ENCODE results near the gene KCNK17. TPM values are rescaled to one million over a fixed set of nuclear protein-coding genes. Genes with fewer than 3 reads are reported as not detected.

Gene KCNK17
- total and polyA plus RNA-seq, 3 donors from 2014 or later, result 0.32 to 0.47 (median 0.37) TPM

DNA sequence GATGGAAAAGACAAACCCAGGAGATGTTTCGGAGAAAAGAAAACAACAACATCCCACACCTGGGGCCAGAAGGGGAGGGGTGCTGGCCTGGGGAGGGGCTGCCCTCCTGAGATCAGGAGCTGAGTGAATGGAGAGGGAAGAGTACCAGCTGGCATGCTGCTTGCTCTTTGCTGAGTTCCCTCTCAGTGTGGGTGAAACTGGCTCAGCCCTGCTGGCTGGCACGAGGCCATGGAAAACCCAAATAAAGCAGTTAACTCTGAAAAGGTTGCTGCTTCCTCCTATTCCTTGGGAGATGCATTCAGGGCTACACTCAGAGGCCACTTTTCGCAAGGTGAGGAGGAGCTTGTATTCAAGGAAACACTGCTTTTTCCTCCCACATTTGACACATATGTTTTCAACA lies 16.3 kb upstream of the KCNK17 start:
- Histone ChIP-seq H3K4me3 (no peak overlapping the region), H3K36me3 (ENCODE audit: low read depth, missing control alignments) (no peaks in the 10 kb centered on the region), H3K27ac (no peak overlapping the region), H3K27me3 (no peaks in the 10 kb centered on the region), H3K4me1 (no peaks in the 10 kb centered on the region), H3K9me3 (no peaks in the 10 kb centered on the region)
- WGBS, 2 donors, result 69 to 72% methylated on average over 3 of the region's 3 CpGs
- intact Hi-C loops (cut with DNase I; ENCODE audit: low total_unique reads), result no loop called here
- DNase-seq, result no peak
- no peak for TF ChIP-seq POLR2A (IDR thresholded peaks at IDR 0.05)
- TF ChIP-seq, protein P1, sequence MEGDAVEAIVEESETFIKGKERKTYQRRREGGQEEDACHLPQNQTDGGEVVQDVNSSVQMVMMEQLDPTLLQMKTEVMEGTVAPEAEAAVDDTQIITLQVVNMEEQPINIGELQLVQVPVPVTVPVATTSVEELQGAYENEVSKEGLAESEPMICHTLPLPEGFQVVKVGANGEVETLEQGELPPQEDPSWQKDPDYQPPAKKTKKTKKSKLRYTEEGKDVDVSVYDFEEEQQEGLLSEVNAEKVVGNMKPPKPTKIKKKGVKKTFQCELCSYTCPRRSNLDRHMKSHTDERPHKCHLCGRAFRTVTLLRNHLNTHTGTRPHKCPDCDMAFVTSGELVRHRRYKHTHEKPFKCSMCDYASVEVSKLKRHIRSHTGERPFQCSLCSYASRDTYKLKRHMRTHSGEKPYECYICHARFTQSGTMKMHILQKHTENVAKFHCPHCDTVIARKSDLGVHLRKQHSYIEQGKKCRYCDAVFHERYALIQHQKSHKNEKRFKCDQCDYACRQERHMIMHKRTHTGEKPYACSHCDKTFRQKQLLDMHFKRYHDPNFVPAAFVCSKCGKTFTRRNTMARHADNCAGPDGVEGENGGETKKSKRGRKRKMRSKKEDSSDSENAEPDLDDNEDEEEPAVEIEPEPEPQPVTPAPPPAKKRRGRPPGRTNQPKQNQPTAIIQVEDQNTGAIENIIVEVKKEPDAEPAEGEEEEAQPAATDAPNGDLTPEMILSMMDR (IDR thresholded peaks at IDR 0.05), result no peak

DNA sequence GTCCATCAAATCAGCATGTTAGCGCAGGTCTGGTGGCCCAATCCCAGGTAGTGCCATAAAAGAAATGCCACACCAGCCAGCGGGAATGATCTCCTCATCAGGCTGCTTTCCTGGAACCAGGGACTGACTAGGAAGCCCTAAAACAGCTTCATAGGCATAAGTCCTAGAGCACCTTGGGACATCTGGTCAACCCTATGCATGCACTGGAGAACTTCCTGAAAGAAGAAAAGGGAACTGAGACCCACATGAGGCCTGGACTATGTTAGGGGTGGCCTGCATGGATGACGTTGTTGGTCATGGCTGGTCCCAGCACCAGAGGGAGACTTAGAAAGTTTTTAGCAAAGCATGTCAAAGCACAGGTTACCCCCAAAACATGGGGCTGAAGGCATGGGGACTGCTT lies 15.8 kb upstream of the KCNK17 start:
- Histone ChIP-seq H3K36me3 (ENCODE audit: low read depth, missing control alignments) (no peaks in the 10 kb centered on the region), H3K9me3 (no peaks in the 10 kb centered on the region), H3K4me3 (no peak overlapping the region), H3K4me1 (no peaks in the 10 kb centered on the region), H3K27me3 (no peaks in the 10 kb centered on the region), H3K27ac (no peak overlapping the region)
- intact Hi-C loops (cut with DNase I; ENCODE audit: low total_unique reads), result no loop called here
- WGBS, 2 donors, result 87 to 88% methylated on average over 3 of the region's 3 CpGs
- no peak for DNase-seq
- TF ChIP-seq POLR2A (IDR thresholded peaks at IDR 0.05), result no peak

DNA sequence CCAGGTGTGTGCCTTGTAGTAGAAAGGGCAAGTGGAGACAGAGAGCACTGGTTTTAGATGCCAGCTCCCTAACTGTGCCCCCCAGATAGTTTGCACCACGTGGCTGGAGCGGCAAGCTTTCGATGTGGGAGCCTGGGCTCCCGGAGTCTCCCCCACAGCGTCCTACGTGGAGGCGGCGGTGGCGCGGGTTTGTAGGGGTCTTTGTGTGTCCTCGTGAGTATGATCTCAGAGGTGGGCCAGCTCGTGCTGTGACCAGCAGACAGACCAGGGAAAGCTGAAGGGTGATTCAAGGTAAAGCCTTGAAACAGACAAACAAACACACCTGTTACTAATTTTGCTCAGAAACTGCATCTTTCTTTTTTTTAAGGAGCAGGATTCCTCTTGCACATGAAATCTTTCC lies 13.8 kb upstream of the KCNK17 start:
- no peak for TF ChIP-seq POLR2A (IDR thresholded peaks at IDR 0.05)
- TF ChIP-seq, protein P1 (IDR thresholded peaks at IDR 0.05), result no peak
- Histone ChIP-seq H3K36me3 (ENCODE audit: low read depth, missing control alignments) (no peaks in the 10 kb centered on the region), H3K27me3 (no peaks in the 10 kb centered on the region), H3K4me3 (no peak overlapping the region), H3K9me3 (no peaks in the 10 kb centered on the region), H3K4me1 (no peaks in the 10 kb centered on the region), H3K27ac (no peak overlapping the region)
- no peak for DNase-seq
- 88 to 91% methylated on average over 12 of the region's 12 CpGs for WGBS, 2 donors
- intact Hi-C loops (cut with DNase I; ENCODE audit: low total_unique reads), result no loop called here

DNA sequence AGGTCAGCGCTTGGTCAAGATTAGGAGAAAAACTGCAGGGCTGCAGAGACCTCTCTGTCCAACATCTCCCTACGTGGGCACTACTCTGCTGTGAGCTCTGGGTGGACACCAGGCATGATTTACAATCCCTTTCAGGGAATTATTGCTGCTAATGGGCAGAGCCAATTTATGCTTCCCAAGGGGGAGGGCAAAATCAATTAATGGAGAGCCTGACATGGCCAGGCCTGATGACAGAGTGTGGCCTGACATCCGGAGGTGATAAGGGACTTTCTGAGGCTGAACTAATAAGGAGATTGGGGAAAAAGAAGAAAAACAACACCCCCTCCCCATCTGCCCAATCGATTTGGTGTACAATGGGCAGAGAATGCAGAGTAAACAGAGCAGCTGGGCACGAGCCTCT lies 13.3 kb upstream of the KCNK17 start:
- intact Hi-C loops (cut with DNase I; ENCODE audit: low total_unique reads), result no loop called here
- H3K27me3 ChIP-seq, result no peaks in the 10 kb centered on the region
- H3K27ac ChIP-seq, result no peak overlapping the region
- H3K9me3 ChIP-seq, result no peaks in the 10 kb centered on the region
- no peak for DNase-seq
- H3K4me1 ChIP-seq, result no peaks in the 10 kb centered on the region
- TF ChIP-seq, protein P1 (IDR thresholded peaks at IDR 0.05), result no peak
- no peak for TF ChIP-seq POLR2A (IDR thresholded peaks at IDR 0.05)
- H3K36me3 ChIP-seq (ENCODE audit: low read depth, missing control alignments), result no peaks in the 10 kb centered on the region
- H3K4me3 ChIP-seq, result no peak overlapping the region
- WGBS, 2 donors, result 72 to 77% methylated on average over 5 of the region's 5 CpGs

DNA sequence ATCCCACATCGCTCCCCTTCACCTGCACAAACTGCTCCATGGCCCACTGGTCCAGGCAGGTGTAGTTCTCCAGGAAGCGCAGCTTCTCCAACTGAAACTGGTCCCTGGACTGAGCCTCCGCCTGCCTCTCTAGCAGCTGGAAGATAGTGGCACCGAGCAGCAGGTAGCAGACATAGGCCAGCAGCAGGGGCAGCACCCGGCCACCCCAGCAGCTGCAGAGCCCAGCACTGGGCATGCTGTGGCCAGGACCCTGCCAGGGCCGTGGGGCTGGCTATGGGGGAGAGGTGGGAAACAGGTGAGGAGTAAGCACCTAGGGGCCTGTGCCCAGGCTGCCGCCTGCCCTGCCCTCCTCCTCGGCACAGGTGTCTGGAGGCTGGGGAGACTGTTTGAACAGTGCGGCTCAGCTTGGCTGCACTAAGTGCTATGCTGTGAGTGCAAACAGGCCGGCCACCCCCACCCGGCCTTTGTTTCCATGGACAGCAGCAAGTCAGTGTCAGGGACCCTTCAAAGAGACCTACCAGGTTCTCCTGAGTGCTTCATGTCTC lies 8.2 kb upstream of the KCNK17 start, which contains the start of gene KCNK16:
KCNK16 (minus strand) TSS at position 397 of the 545 bp plus-strand sequence; CDS start at position 235, 162 bp downstream.
- WGBS, 2 donors, result 89 to 100% methylated on average over 3 to 11 of the region's 11 CpGs
- Histone ChIP-seq H3K36me3 (ENCODE audit: low read depth, missing control alignments) (no peaks in the 10 kb centered on the region), H3K27ac (no peak within 1 kb of the TSS), H3K27me3 (no peaks in the 10 kb centered on the region), H3K4me3 (no peak within 1 kb of the TSS), H3K9me3 (no peaks in the 10 kb centered on the region), H3K4me1 (no peaks in the 10 kb centered on the region)
- DNase-seq, result no peak
- intact Hi-C loops (cut with DNase I; ENCODE audit: low total_unique reads), result no loop called here
- TF ChIP-seq POLR2A (IDR thresholded peaks at IDR 0.05), result no peak
- TF ChIP-seq, protein P1 (IDR thresholded peaks at IDR 0.05), result no peak
